ENCODE results near the gene PHKG2. TPM values are rescaled to one million over a fixed set of nuclear protein-coding genes. Genes with fewer than 3 reads are reported as not detected.
A peak's percentile ranks its signal among the peaks of the same experiment; 100 is the strongest.

Gene PHKG2
- total RNA-seq, 1 donor from 2014 or later = 12.6 TPM

DNA sequence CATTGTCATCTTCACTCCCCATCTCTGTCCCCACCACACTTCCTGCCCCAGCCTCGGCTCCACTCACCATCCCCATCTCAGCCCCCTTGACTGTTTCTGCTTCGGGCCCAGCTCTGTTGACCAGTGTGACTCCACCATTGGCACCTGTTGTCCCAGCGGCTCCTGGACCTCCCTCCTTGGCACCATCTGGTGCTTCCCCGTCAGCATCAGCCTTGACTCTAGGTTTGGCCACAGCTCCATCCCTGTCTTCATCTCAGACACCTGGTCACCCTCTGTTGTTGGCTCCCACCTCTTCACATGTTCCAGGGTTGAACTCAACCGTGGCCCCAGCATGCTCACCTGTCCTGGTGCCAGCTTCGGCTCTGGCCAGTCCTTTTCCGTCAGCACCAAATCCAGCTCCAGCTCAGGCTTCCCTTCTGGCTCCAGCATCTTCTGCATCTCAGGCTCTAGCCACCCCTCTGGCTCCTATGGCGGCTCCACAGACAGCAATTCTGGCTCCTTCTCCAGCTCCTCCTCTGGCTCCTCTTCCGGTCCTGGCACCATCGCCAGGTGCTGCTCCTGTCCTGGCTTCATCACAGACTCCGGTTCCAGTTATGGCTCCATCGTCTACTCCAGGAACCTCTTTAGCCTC lies 24.4 kb upstream of the PHKG2 start:
- no peak for ATAC-seq

DNA sequence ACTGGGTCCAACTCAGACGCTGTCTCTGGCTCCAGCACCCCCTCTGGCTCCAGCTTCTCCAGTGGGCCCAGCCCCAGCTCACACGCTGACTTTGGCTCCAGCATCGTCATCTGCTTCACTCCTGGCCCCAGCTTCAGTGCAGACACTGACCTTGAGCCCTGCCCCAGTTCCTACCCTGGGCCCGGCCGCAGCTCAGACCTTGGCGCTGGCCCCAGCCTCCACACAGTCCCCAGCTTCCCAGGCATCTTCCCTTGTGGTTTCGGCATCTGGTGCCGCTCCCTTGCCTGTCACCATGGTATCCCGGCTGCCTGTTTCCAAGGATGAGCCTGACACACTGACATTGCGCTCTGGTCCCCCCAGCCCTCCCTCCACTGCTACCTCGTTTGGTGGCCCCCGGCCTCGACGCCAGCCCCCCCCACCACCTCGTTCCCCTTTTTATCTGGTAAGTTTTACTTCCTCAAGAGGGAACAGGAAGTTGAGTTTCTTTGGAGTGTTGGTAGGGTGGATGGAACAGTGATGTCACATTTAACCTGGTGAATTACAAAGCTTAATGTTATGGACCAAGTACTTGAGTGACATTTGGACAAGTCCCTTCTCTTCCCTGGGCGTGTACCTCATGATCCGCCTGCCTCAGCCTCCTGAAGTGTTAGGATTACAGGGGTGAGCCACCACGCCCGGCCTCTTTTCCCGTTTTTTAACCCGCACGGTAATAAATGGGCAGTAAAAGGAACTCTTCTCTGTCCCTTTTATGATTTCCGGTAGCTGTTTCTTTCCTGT lies 23.4 kb upstream of the PHKG2 start:
- peak; percentile 69 for ATAC-seq
- DNase-seq (ENCODE audit: missing footprints) = no peak
- intact Hi-C loops (cut with DNase I) = no loop called here

More for the DNA sequence above, 24.4 kb upstream of the PHKG2 start:
- intact Hi-C loops (cut with DNase I) = no loop called here
- no peak for DNase-seq (ENCODE audit: missing footprints)

DNA sequence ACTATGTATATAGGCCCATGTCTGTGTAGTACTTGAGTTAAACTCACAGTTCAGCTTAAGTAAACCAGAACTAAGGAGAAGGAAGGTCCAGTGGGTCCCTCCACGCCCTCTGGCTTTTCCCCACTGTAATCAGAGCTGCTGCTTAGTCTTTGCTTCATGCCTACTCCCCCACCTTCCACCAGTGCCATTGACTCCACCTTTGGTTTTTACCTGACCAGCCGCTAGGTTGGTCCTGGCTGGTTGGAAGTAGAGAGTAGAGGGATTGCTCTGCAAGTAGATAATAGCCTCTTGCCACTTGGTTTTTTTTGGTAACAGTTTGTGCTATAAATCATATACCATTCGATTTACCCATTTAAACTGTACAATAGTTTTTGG lies 22.8 kb upstream of the PHKG2 start:
- DNase-seq (ENCODE audit: missing footprints) (no peak), ATAC-seq (no peak)
- intact Hi-C loops (cut with DNase I) = no loop called here

DNA sequence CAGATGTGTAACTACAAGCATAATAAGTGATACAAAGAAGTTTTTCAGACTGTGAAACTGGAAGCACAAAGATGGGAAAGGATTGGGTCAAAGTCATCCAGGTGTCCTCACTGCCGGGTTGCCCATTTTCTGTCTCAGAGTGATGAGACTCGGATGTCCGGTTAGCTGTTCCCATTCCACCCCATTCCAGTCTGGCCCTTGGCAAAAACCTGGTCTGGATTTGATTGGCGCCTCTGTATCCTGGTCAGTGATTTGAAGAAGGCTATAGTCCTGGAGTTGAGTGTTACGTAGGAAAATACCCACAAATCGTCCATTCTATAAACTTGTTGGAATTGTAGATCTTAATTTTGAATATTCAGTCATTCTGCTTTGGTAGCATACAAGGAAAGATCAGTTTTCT lies 19.9 kb upstream of the PHKG2 start:
- intact Hi-C loops (cut with DNase I) = no loop called here
- DNase-seq (ENCODE audit: missing footprints) (no peak), ATAC-seq (no peak)

DNA sequence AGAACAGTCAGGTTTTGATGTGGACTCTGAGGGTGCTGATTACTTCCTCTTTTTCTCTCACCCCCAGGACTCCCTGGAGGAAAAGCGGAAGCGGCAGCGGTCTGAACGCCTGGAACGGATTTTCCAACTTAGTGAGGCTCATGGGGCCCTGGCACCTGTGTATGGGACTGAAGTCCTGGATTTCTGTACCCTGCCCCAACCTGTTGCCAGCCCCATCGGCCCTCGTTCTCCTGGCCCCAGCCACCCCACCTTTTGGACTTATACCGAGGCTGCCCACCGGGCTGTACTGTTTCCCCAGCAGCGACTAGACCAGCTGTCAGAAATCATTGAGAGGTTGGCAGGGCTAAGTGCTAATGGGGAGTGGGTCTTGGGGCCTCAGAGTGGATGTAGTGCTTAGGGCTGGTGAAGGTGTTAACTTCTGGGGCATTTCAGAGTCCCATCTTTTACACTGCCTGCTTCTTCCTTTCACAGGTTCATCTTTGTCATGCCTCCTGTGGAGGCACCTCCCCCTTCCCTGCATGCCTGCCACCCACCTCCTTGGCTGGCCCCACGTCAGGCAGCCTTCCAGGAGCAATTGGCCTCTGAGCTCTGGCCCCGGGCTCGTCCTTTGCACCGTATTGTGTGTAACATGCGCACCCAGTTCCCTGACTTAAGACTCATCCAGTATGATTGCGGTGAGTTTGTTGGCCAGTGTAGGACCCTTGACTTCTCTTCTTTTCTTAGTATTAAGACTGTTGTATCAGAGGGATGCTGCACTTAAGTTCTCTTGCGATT lies 19.1 kb upstream of the PHKG2 start:
- no peak for DNase-seq (ENCODE audit: missing footprints)
- intact Hi-C loops (cut with DNase I) = no loop called here
- ATAC-seq = peak; percentile 35

DNA sequence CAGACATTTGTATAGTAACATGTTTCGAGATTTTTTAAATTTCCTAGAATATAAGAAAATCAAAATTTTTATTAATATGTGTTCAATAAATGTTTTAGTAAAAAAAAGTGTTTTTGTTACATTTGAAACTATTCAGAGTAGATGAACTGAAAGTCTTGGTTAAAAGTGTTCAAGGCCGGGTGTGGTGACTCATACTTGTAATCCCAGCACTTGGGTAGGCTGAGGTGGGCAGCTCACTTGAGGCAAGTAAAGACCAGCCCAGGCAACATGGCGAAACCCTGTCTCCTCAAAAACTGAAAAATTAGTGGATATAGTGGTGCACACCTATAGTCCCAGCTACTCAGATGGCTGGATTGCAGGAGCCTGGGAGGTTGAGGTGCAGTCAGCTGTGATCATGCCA lies 16.8 kb upstream of the PHKG2 start:
- DNase-seq (ENCODE audit: missing footprints) (no peak), ATAC-seq (no peak)
- intact Hi-C loops (cut with DNase I) = no loop called here

DNA sequence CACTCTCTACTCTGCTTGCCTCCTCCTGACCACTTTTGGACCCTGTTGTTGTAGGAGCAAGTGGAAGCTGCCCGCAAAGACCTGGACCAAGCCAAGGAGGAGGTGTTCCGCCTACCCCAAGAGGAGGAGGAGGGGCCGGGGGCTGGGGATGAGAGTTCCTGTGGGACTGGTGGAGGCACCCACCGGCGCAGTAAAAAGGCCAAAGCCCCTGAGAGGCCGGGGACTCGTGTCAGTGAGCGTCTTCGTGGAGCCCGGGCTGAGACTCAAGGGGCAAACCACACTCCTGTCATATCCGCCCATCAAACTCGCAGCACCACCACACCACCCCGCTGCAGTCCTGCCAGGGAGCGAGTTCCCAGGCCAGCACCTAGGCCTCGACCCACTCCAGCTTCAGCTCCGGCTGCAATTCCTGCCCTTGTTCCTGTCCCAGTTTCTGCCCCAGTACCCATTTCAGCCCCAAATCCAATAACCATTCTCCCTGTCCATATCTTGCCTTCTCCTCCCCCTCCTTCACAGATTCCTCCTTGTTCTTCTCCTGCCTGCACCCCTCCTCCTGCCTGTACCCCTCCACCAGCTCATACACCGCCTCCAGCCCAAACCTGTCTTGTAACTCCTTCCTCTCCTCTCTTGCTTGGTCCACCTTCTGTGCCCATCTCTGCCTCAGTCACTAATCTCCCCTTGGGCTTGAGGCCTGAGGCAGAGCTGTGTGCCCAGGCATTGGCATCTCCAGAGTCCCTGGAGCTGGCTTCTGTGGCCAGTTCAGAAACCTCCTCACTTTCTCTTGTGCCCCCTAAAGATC lies 11.0 kb upstream of the PHKG2 start:
- intact Hi-C loops (cut with DNase I) = no loop called here
- DNase-seq (ENCODE audit: missing footprints) (no peak), ATAC-seq (no peak)

DNA sequence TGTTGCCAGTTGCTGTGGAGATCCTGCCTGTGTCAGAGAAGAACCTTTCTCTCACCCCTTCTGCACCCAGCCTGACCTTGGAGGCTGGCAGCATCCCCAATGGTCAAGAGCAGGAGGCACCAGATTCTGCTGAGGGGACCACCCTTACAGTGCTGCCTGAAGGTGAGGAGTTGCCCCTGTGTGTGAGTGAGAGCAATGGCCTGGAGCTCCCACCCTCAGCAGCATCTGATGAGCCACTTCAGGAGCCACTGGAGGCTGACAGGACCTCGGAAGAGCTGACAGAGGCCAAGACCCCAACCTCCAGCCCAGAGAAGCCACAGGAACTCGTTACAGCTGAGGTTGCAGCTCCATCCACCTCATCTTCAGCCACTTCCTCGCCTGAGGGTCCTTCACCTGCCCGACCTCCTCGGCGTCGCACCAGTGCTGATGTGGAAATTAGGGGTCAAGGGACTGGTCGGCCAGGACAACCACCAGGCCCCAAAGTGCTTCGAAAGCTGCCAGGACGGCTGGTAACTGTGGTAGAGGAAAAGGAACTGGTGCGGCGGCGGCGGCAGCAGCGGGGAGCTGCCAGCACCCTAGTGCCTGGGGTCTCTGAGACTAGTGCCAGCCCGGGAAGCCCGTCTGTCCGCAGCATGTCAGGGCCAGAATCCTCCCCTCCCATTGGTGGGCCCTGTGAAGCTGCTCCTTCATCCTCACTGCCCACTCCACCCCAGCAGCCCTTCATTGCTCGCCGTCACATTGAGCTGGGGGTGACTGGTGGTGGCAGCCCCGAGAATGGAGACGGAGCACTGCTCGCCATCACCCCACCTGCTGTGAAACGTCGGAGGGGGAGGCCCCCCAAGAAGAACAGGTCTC lies 10.2 kb upstream of the PHKG2 start:
- DNase-seq (ENCODE audit: missing footprints) (no peak), ATAC-seq (no peak)
- intact Hi-C loops (cut with DNase I) = no loop called here

DNA sequence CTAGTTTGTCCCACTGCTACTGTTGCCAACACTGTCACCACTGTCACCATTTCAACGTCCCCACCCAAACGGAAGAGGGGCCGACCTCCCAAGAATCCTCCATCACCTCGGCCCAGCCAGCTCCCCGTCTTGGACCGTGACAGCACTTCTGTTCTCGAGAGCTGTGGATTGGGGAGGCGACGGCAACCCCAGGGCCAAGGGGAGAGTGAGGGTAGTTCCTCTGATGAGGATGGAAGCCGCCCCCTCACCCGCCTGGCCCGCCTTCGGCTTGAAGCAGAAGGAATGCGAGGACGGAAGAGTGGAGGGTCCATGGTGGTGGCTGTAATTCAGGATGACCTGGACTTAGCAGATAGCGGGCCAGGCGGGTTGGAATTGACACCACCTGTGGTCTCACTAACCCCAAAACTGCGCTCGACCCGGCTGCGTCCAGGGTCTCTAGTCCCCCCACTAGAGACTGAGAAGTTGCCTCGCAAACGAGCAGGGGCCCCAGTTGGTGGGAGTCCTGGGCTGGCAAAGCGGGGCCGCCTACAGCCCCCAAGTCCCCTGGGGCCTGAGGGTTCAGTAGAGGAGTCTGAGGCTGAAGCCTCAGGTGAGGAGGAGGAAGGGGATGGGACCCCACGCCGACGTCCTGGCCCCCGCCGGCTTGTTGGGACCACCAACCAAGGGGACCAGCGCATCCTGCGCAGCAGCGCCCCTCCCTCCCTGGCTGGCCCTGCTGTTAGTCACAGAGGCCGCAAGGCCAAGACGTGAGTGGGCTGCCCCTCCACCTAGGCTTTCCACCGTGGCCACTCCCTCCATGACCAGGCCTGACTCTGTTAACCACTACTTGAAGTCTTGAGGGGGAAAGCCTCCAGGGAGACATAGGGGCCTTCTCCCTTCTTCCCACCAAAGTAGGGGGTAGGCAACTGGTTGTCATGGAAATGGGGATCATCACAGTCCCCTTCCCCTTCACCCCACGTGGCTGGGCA lies 9.0 kb upstream of the PHKG2 start:
- intact Hi-C loops (cut with DNase I) = no loop called here
- DNase-seq (ENCODE audit: missing footprints) (no peak), ATAC-seq (no peak)

DNA sequence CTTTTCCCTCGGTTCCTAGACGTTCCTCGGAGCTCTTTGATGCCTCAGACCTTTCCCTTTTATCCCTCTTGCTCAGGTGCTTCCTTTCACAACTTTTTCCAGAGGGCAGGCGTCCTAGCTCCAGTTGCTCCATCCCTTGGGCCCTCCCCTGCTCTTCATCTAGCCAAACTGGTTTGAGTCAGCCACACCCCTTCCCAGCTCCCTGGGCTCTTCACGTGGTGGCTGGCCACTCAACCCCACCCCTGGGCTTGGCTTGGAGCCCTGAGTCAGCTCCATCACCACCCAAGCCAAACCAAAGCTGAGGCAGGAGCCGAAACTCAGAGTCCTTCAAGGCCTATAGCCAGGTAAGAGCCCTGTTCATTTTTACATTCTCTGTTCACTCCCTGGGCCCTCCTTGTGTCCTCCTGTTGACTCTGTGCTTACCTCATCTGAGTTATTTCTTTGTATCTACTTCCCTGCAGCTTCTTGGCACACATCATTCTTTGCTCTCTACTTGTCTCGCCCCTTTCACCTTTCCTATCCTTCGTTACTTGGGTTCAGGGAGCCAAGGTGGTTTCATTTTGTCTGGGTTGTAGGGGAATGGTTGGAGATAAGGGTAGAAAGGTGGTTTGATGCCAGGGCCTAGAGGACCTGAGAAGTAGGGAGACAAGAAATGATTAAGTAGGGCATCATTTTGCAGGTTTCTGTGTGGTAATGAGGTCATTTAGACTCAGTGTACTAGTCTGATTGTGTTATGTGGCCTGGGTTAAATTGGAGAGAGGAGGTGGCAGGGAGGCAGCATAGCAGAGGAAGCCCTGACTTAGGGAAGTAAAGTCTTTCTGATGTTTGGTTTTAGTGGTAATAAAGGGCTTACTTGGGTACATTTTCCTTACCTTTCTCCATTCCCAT lies 7.6 kb upstream of the PHKG2 start:
- intact Hi-C loops (cut with DNase I) = no loop called here
- DNase-seq (ENCODE audit: missing footprints) (peak; percentile 88), ATAC-seq (peak; percentile 72)

DNA sequence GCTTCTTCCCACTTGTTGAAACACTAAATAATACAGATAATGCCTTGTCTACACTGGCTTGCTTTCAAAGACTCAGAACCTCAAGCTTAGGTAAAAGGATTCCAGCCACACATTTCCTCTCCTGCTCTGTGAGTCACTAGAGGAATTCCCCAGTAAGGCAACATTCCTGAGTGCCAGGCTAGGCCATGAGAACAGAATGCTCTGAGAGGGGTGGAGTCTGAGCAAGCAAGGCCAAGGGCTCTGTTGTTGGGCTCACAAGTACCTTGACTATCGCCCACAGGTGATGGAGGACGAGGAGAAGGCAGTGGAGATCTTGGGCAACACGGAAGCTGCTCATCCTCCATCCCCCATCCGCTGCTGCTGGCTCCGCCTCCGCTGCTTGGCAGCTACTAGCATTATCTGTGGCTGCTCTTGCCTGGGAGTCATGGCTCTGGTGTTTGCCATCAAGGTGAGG lies 6.7 kb upstream of the PHKG2 start:
- intact Hi-C loops (cut with DNase I) = no loop called here

DNA sequence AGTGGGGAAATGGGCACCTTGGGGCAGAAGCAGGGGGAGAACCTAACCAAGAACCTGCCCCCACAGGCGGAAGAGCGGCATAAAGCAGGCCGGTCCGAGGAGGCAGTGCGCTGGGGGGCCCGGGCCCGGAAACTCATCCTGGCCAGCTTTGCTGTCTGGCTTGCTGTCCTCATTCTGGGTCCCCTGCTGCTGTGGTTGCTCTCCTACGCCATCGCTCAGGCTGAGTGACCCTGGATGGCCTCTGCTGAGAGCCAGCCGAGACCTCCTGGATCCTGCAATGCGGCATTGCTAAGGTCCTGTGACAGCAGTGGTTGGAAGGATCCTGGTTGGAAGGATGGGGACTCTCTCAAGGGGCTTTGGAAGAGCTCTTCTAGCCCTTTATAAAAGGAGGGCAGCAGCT lies 4.5 kb upstream of the PHKG2 start:
- intact Hi-C loops (cut with DNase I) = no loop called here
- peak; percentile 53 for ATAC-seq

More for the DNA sequence above, 6.7 kb upstream of the PHKG2 start:
- DNase-seq (ENCODE audit: missing footprints) (no peak), ATAC-seq (no peak)

DNA sequence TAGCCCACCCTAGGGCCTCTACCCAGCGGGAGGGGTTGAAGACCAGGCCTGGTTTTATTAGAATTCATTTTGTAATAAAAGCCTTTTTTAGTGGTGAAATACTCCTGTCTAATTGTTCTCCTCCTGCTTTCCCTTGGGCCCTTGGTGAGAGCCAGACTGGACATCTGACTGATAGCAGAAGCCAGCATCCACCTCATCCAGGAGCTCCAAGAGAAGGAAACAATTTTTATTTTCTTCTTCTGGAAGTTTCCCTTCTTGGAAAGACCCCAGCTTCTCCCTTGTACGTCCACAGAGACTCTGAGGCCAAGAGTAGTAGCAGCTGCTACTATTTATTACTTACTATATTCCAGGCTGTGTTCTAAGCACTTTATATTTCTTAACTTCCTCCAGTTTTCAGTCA lies 4.0 kb upstream of the PHKG2 start:
- DNase-seq (ENCODE audit: missing footprints) = no peak
- ATAC-seq = peak; percentile 33
- intact Hi-C loops (cut with DNase I) = no loop called here

More for the DNA sequence above, 4.5 kb upstream of the PHKG2 start:
- no peak for DNase-seq (ENCODE audit: missing footprints)

DNA sequence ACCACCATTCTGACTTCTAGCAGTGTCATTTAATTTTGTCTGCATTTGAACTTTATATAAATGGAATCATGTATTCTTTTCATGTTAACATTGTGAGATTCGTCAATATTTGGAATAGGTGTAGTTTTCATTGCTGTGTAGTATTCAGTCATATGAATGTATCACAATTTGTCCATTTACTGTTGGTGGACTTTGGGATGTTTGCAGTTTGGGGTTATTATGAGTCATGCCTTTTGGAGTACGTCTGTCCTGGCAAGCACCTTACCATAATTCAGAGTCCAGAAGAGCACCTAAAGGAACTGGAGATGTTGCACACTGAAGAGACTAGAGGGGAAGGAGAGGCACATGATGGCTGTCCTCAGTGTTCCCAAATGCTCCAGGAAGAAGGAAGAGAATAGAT lies 3.1 kb upstream of the PHKG2 start:
- no peak for DNase-seq (ENCODE audit: missing footprints)
- ATAC-seq = no peak
- intact Hi-C loops (cut with DNase I) = no loop called here

DNA sequence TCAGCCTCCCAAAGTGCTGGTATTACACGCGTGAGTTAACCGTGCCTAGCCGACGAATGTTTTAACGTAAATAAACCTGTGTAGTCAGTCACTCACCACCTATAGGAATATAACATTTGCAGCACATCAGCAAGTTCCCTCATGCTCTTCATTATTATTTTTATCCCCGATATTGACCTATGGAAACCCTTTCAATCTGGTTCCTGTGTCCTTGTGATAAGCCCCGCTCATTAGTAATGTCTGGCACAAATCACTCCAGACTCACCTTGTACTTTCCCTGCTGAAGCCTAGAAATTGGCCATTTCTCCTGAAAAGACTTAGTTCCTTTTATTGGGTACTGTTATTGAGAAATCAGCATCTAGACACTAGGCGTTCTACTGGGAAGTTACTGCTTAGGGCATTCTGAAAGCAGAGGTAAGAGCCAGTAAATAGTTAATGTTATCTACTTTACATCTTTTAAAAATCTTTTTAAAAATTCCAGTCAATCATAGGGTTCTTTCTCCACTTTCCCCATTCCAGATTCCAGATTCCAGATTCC lies 1.5 kb upstream of the PHKG2 start:
- no peak for DNase-seq (ENCODE audit: missing footprints)
- intact Hi-C loops (cut with DNase I) = no loop called here
- ATAC-seq = no peak

DNA sequence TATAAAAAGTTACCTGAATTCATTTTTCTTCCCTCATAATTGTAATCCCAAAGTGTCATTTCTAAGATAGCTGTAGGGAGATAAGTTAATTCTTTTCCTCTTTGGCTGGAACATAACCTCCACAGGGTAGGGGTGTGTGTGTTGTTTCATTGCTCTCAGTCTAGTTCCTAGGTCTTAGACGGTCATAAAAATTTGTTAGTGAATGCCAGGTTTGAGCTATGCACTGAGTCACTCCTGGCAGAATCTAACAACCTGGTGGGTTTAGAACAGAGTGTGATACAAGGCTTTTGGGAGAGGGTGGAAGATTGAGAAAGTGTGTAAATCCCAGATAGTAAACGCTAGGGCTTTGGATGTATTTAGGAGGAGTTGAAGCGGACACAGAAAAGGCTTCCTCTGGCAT lies 894 bp upstream of the PHKG2 start:
- DNase-seq (ENCODE audit: missing footprints) (no peak), ATAC-seq (no peak)
- intact Hi-C loops (cut with DNase I) = no loop called here
